Endothelial cell of umbilical vein (primary cell): ENCODE results near the gene LRRN4CL. TPM values are rescaled to one million over a fixed set of nuclear protein-coding genes. Genes with fewer than 3 reads are reported as not detected.

ENCODE experiments used
- BruUV-seq: library from RNA; stranded (reverse); fragments of 400-500 nt; replicated peaks from 2 replicates; lab custom pipeline; 2021; lab: Mats Ljungman, UMichigan
- CTCF ChIA-PET: fragments of 300-600, 350-600 bp; sonication (Branson Sonifier 250); formaldehyde crosslinking; loops from one replicate; lab custom pipeline; 2021; ENCODE audit warnings: antibody characterized with exemption, inconsistent platforms; lab: Charles Lee
- POLR2A ChIA-PET: fragments of 300-600, 350-600 bp; sonication (Branson Sonifier 250); formaldehyde crosslinking; loops from one replicate; lab custom pipeline; 2021; ENCODE audit warnings: antibody characterized with exemption, inconsistent platforms; lab: Charles Lee
- DNase-seq: peaks from one replicate; pipeline ENCODE4 v3.0.0-alpha.2; 2011; ENCODE audit warnings: low read depth, low spot score
- FAIRE-seq: peaks from 2 replicates; lab custom pipeline; 2011; peaks lifted over from hg19 to GRCh38; lab: Jason Lieb, UNC
- H2AFZ ChIP-seq: 2 replicates; pipeline ENCODE4 v1.6.0; 2012; ENCODE audit warnings: low read depth, low read length, control low read depth, inconsistent platforms
- H3K27ac ChIP-seq: 2 replicates; pipeline ENCODE4 v1.5.1; 2011; ENCODE audit warnings: low read depth, mild to moderate bottlenecking, control low read depth, low read length, moderate library complexity; ENCODE audit not compliant: insufficient read depth
- H3K27me3 ChIP-seq, 2 experiments: 2 replicates each; pipeline versions ENCODE4 v1.6.0 to v1.6.1; 2011; ENCODE audit warnings: low read length in 2 of 2, mixed read lengths in 1 of 2; ENCODE audit not compliant: control insufficient read depth in 2 of 2, insufficient read depth in 2 of 2
- H3K36me3 ChIP-seq, 2 experiments: 2 replicates in 1 of 2; 3 replicates in 1 of 2; pipeline ENCODE4 v1.5.1; 2011; ENCODE audit warnings: low read length in 2 of 2, mild to moderate bottlenecking in 1 of 2, moderate library complexity in 1 of 2; ENCODE audit not compliant: control insufficient read depth in 2 of 2, insufficient read depth in 2 of 2; ENCODE audit errors: extremely low read depth in 1 of 2
- H3K4me1 ChIP-seq: 3 replicates; pipeline ENCODE4 v1.5.1; 2011; ENCODE audit warnings: mild to moderate bottlenecking, low read length; ENCODE audit not compliant: control insufficient read depth, insufficient read depth; ENCODE audit errors: extremely low read depth
- H3K4me2 ChIP-seq: 2 replicates; pipeline ENCODE4 v1.6.1; 2011; ENCODE audit warnings: low read length, control low read depth, mixed read lengths; ENCODE audit not compliant: insufficient read depth
- H3K4me3 ChIP-seq, 3 experiments: fragments of 200-600 bp in 1 of 3; sonication (generic), shearing (Covaris generic) in 1 of 3; replicated peaks in 1 of 3; 2 replicates each; pipeline ENCODE4 v1.5.1; 2011 to 2016; ENCODE audit warnings: control low read depth in 3 of 3, low read length in 3 of 3, mild to moderate bottlenecking in 2 of 3, inconsistent platforms in 1 of 3, low read depth in 1 of 3, moderate library complexity in 1 of 3; ENCODE audit not compliant: insufficient read depth in 1 of 3
- H3K79me2 ChIP-seq: 2 replicates; pipeline ENCODE4 v1.6.0; 2012; ENCODE audit warnings: low read length, inconsistent platforms; ENCODE audit not compliant: control insufficient read depth, insufficient read depth
- H3K9ac ChIP-seq: replicated peaks from 2 replicates; pipeline ENCODE3; 2011; ENCODE audit warnings: low read length, control low read depth; ENCODE audit not compliant: insufficient read depth; ENCODE audit errors: extremely low read depth
- H3K9me1 ChIP-seq: replicated peaks from 3 replicates; pipeline ENCODE4 v1.6.0; 2011; ENCODE audit warnings: mild to moderate bottlenecking, low read length; ENCODE audit not compliant: control insufficient read depth, insufficient read depth; ENCODE audit errors: extremely low read depth
- H3K9me3 ChIP-seq: replicated peaks from 2 replicates; pipeline ENCODE4 v1.5.1; 2012; ENCODE audit warnings: low read length, inconsistent platforms; ENCODE audit not compliant: control insufficient read depth, insufficient read depth
- H4K20me1 ChIP-seq: replicated peaks from 2 replicates; pipeline ENCODE3; 2011; ENCODE audit warnings: mild to moderate bottlenecking, low read length; ENCODE audit not compliant: control insufficient read depth, insufficient read depth; ENCODE audit errors: extremely low read depth
- CTCF ChIP-seq, 2 donors: IDR thresholded peaks; 1 replicate in 1 of 2; 2 replicates in 1 of 2; pipeline ENCODE4 v1.5.1; 2011; ENCODE audit warnings: low read length in 2 of 2, mild to moderate bottlenecking in 2 of 2, moderate library complexity in 2 of 2, control low read depth in 1 of 2, inconsistent platforms in 1 of 2, low read depth in 1 of 2; ENCODE audit not compliant: insufficient read depth in 1 of 2; ENCODE audit errors: extremely low read depth in 1 of 2
- EZH2 ChIP-seq: IDR thresholded peaks from 2 replicates; pipeline ENCODE4 v1.6.1; 2012; ENCODE audit warnings: borderline replicate concordance, low read depth, mild to moderate bottlenecking, moderate library complexity, low read length, inconsistent platforms; ENCODE audit not compliant: severe bottlenecking
- JUN ChIP-seq: IDR thresholded peaks from 2 replicates; pipeline ENCODE4 v1.6.1; 2011; ENCODE audit warnings: borderline replicate concordance, low read depth; ENCODE audit not compliant: insufficient read length, insufficient read depth
- POLR2AphosphoS5 ChIP-seq: IDR thresholded peaks from 2 replicates; pipeline ENCODE4 v1.6.1; 2012; ENCODE audit warnings: low read depth, mild to moderate bottlenecking, control low read depth, low read length, moderate library complexity; ENCODE audit not compliant: insufficient read depth
- dilution Hi-C: fragments of 300-500 bp; cut with MboI; formaldehyde crosslinking; loops from one replicate; pipeline ENCODE4 v1.15.0; 2019; ENCODE audit warnings: low sequenced_read_pairs; ENCODE audit not compliant: extremely low pct_ligation_motif_present
- intact Hi-C: fragments of 100-400 bp; cut with micrococcal nuclease; formaldehyde crosslinking; loops from one replicate; pipeline ENCODE4 v1.10.0; 2022
- polyA plus RNA-seq, 4 experiments: library from polyadenylated mRNA; depleted of rRNA in 3 of 4; stranded (reverse) in 3 of 4; unstranded in 1 of 4; fragments of >200 nt; gene quantifications; 2 replicates each; pipeline versions ENCODE4 v1.2.1 to v1.2.3, GENCODE V29; 2011 to 2012; ENCODE audit warnings: missing spikeins in 1 of 4
- total RNA-seq: library from RNA; stranded (reverse); gene quantifications from 2 replicates; pipeline ENCODE4 v1.2.3, GENCODE V29; 2021

LRRN4CL gene
- total and polyA plus RNA-seq, 2 donors (not counting 3 experiments of a cell fraction or from before 2014, with no cell fraction given): 0.20 TPM; not detected in 1

GRCh38 chr11:62708392-62708791, 19.1 kb upstream of the LRRN4CL start:
- H3K79me2 ChIP-seq: no peaks in the 10 kb centered on the region
- H3K36me3 ChIP-seq: peaks cover 4 to 13% of the 10 kb centered on the region in 2 experiments
- no peaks in the 10 kb centered on the region for H4K20me1 ChIP-seq
- ChIA-PET CTCF (interaction anchor here (1.1 to 1.4 kb wide), 2 partner anchors 28 to 43 kb away, joined by 3 to 6 read pairs; partner anchors contain the start of genes C11orf98 and CSKMT), POLR2A (interaction anchor here (1.4 to 2.8 kb wide), 2 partner anchors 19 to 43 kb away, joined by 5 to 8 read pairs; partner anchors contain the start of genes C11orf98, CSKMT and HNRNPUL2)
- dilution Hi-C loops (no loop called here), intact Hi-C loops (loop anchor here (5.0 kb wide), 2 partner anchors 41 to 56 kb away; partner anchors contain the start of genes C11orf98, CSKMT and INTS5)
- peak overlapping the region; percentile 85 for H3K4me2 ChIP-seq
- H2AFZ ChIP-seq: no peak overlapping the region
- no peaks in the 10 kb centered on the region for H3K27me3 ChIP-seq
- no peaks in the 10 kb centered on the region for H3K9me1 ChIP-seq
- H3K9me3 ChIP-seq: no peaks in the 10 kb centered on the region
- FAIRE-seq: no peak
- H3K27ac ChIP-seq: no peak overlapping the region
- no peak for TF ChIP-seq EZH2
- TF ChIP-seq CTCF (IDR thresholded peaks at IDR 0.05; ENCODE audit: extremely low read depth in 1 of 2, insufficient read depth in 1 of 2, low read depth in 1 of 2, low read length in 2 of 2): no peak
- no peak for TF ChIP-seq POLR2AphosphoS5
- TF ChIP-seq JUN: no peak
- peaks cover 25% of the 10 kb centered on the region for H3K4me1 ChIP-seq
- BruUV-seq: no TSS peak
- no peak overlapping the region for H3K9ac ChIP-seq
- DNase-seq: no peak
- H3K4me3 ChIP-seq: no peak overlapping the region
